Mucosa of descending colon (tissue), 3 donors: ENCODE measurements around the gene FOLR1. TPM values are rescaled to one million over a fixed set of nuclear protein-coding genes. Genes with fewer than 3 reads are reported as not detected.

Experiments used
- ATAC-seq: fragments of 200-7000 bp; cut with Tn5 transposase; one replicate; pipeline ENCODE4 v1.9.1; 2020; ENCODE audit warnings: mild to moderate bottlenecking, moderate library complexity
- DNase-seq, 3 donors: peaks; one replicate each; pipeline ENCODE4 v3.0.0-alpha.2; 2020
- H3K36me3 ChIP-seq: fragments of 200-600 bp; one replicate; pipeline ENCODE4 v1.8.0; 2021; ENCODE audit warnings: low read depth, mild to moderate bottlenecking
- H3K4me1 ChIP-seq: fragments of 200-600 bp; one replicate; pipeline ENCODE4 v1.8.0; 2021; ENCODE audit warnings: low read depth, mild to moderate bottlenecking
- H3K4me3 ChIP-seq: fragments of 200-600 bp; one replicate; pipeline ENCODE4 v1.8.0; 2021; ENCODE audit warnings: mild to moderate bottlenecking
- H3K9me3 ChIP-seq: fragments of 200-600 bp; one replicate; pipeline ENCODE4 v1.8.0; 2021; ENCODE audit warnings: mild to moderate bottlenecking
- CTCF ChIP-seq: fragments of 200-600 bp; IDR thresholded peaks from one replicate; pipeline ENCODE4 v1.8.0; 2022; ENCODE audit warnings: antibody characterized with exemption, mild to moderate bottlenecking
- intact Hi-C, 2 donors: fragments of 100-400 bp; cut with DNase I in 1 of 2; cut with micrococcal nuclease in 1 of 2; formaldehyde crosslinking; loops; one replicate each; pipeline versions ENCODE4 v1.11.0 to v1.11.1; 2022; cut with DNase I, micrococcal nuclease
- total RNA-seq, 3 donors: library from RNA; stranded (reverse); fragmentation: NEBNext Ultra II Directional in 2 of 3; extraction: Animal tissue kit (Norgen Biotek cat#: 25700) in 2 of 3; gene quantifications; one replicate each; pipeline versions ENCODE4 v1.2.1 to v1.2.4, GENCODE V29; 2021 to 2023
- donor health status: DM: no; HTN: no; CAD: no; lungs with moderate emphysema.
- donor health status: DM: no; HTN: no; CAD: no.
- donor health status: DM: no; HTN: yes; CAD: no.

FOLR1 gene
- total RNA-seq, 3 donors from 2014 or later: not detected

- peaks cover 3% of the 10 kb centered on the region for H3K36me3 ChIP-seq
- H3K9me3 ChIP-seq: no peaks in the 10 kb centered on the region
- ATAC-seq (no peak), DNase-seq (no peak)
- no peak overlapping the region for H3K4me3 ChIP-seq
- TF ChIP-seq CTCF: no peak
- H3K4me1 ChIP-seq: peaks cover 7% of the 10 kb centered on the region
- intact Hi-C loops: no loop called here
Observed at GRCh38 chr11:72229925-72230763, 38.2 kb downstream of the FOLR1 start.

- peaks cover 3% of the 10 kb centered on the region for H3K36me3 ChIP-seq
- H3K4me1 ChIP-seq: peaks cover under 1% of the 10 kb centered on the region
- no peak for TF ChIP-seq CTCF
- DNase-seq: no peak
- no peak overlapping the region for H3K4me3 ChIP-seq
- no peak for ATAC-seq
- no peaks in the 10 kb centered on the region for H3K9me3 ChIP-seq
- intact Hi-C loops: no loop called here
Observed at GRCh38 chr11:72230764-72231365, 38.9 kb downstream of the FOLR1 start.

- DNase-seq (no peak), ATAC-seq (no peak)
- no peak overlapping the region for H3K4me3 ChIP-seq
- H3K9me3 ChIP-seq: no peaks in the 10 kb centered on the region
- TF ChIP-seq CTCF: no peak
- H3K4me1 ChIP-seq: no peaks in the 10 kb centered on the region
- intact Hi-C loops: no loop called here
- H3K36me3 ChIP-seq: peaks cover 3% of the 10 kb centered on the region
Observed at GRCh38 chr11:72231396-72232259, 39.7 kb downstream of the FOLR1 start.

GRCh38 chr11:72232260-72233055 lies 40.5 kb downstream of the FOLR1 start:
- no peak for TF ChIP-seq CTCF
- H3K4me3 ChIP-seq: no peak overlapping the region
- peaks cover 3% of the 10 kb centered on the region for H3K36me3 ChIP-seq
- ATAC-seq (no peak), DNase-seq (no peak)
- H3K9me3 ChIP-seq: no peaks in the 10 kb centered on the region
- intact Hi-C loops: no loop called here
- peaks cover 3% of the 10 kb centered on the region for H3K4me1 ChIP-seq
